Esophagus muscularis mucosa (tissue), 3 donors: Measurements from ENCODE around the gene WDR47.

ENCODE experiments used
- POLR2A ChIP-seq: fragments of 450-650 bp; IDR thresholded peaks from one replicate; pipeline ENCODE4 v1.6.1; 2017; ENCODE audit warnings: antibody characterized with exemption, moderate library complexity, mild to moderate bottlenecking, low read depth
- POLR2AphosphoS5 ChIP-seq, 2 donors: sonication (generic); formaldehyde crosslinking; IDR thresholded peaks; one replicate each; pipeline ENCODE4 v1.6.1; 2017; ENCODE audit warnings: antibody characterized with exemption in 2 of 2
- TF ChIP-seq, protein P1 (sequence below), 3 experiments: fragments of 200-600 bp in 2 of 3; fragments of 450-650 bp in 1 of 3; sonication (generic) in 2 of 3; IDR thresholded peaks; one replicate each; pipeline ENCODE4 v1.5.1; 2017 to 2019; ENCODE audit warnings: antibody characterized with exemption in 3 of 3, mild to moderate bottlenecking in 2 of 3, moderate library complexity in 1 of 3

DNA sequence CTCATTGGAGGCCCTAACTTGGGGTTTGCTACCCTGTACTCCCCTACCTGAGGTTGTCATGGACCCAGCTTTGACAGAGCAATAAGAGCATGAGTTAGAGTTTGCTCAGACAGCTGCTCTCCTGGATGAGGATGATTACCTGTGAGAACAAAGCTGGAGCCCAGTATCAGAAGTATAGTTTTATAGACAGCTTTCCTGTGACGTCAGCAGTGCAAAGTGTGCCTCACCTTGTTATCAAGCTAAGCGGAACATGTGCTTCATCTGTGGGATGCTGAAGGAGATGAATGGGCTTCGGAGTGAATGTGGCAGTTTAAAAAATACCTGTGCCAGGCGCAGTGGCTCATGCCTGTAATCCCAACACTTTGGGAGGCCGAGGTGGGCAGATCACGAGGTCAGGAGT lies 5.4 kb upstream of the WDR47 start:
- TF ChIP-seq POLR2A (no peak), POLR2AphosphoS5 (IDR thresholded peaks at IDR 0.05) (no peak)
- TF ChIP-seq, protein P1, sequence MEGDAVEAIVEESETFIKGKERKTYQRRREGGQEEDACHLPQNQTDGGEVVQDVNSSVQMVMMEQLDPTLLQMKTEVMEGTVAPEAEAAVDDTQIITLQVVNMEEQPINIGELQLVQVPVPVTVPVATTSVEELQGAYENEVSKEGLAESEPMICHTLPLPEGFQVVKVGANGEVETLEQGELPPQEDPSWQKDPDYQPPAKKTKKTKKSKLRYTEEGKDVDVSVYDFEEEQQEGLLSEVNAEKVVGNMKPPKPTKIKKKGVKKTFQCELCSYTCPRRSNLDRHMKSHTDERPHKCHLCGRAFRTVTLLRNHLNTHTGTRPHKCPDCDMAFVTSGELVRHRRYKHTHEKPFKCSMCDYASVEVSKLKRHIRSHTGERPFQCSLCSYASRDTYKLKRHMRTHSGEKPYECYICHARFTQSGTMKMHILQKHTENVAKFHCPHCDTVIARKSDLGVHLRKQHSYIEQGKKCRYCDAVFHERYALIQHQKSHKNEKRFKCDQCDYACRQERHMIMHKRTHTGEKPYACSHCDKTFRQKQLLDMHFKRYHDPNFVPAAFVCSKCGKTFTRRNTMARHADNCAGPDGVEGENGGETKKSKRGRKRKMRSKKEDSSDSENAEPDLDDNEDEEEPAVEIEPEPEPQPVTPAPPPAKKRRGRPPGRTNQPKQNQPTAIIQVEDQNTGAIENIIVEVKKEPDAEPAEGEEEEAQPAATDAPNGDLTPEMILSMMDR (IDR thresholded peaks at IDR 0.05): no peak
